PFSK-1 (cell line): Measurements from ENCODE around the gene PPIL3.

Source experiments
- POLR2AphosphoS5 ChIP-seq: IDR thresholded peaks from 2 replicates; pipeline ENCODE4 v1.6.1; 2012; ENCODE audit warnings: low read depth, mild to moderate bottlenecking, control low read depth, low read length, moderate library complexity
- TF ChIP-seq, protein P1 (sequence below), 2 experiments: IDR thresholded peaks; 2 replicates each; pipeline versions ENCODE4 v1.6.1 to v1.8.0; 2011 to 2012; ENCODE audit warnings: low read depth in 2 of 2, low read length in 2 of 2, control low read depth in 1 of 2, inconsistent platforms in 1 of 2, mild to moderate bottlenecking in 1 of 2, moderate library complexity in 1 of 2; ENCODE audit not compliant: insufficient read depth in 1 of 2

DNA sequence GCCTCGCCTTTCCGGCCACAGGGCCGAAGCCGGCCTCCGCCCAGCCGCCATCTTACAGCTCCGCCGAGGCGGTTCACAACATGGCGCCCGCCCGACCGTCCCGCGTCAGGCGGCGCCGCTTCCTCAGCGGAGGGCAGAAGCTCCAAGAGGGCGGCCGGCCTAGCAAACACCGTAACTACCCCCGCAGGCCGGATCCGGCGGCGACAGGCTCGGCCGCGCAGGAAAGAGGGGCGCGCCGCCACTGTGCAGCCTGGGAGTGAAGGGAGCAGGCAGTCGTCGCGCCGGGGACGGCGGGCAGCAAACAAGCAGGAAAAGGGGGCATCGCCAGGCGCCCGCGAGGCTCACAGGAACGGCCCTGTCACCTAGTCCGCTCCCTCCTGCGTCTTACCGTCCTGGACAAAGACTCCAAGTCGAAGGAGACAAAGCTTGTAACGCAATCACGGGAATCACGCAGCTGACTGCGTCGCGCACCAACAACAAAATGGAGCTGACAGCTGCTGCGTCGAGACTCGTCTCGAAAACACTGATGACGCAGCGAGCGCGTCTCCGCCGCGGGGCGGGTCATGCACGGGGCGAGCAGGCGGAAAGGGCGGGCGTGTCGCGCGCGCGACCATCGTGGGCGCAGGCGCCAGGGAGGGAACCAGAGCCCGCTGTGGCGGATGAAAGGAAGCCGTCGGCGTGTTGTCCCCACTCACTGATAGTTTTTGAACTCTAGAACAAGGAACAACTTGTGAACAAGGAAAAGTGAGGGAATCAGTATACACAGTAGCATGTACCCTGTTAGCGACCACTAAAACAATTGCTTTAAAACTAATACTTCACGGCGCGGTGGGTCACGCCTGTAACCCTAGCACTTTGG lies 24.5 kb downstream of the PPIL3 start, which contains the start of gene CLK1:
- peak; percentile 96 for TF ChIP-seq POLR2AphosphoS5
- TF ChIP-seq, protein P1, sequence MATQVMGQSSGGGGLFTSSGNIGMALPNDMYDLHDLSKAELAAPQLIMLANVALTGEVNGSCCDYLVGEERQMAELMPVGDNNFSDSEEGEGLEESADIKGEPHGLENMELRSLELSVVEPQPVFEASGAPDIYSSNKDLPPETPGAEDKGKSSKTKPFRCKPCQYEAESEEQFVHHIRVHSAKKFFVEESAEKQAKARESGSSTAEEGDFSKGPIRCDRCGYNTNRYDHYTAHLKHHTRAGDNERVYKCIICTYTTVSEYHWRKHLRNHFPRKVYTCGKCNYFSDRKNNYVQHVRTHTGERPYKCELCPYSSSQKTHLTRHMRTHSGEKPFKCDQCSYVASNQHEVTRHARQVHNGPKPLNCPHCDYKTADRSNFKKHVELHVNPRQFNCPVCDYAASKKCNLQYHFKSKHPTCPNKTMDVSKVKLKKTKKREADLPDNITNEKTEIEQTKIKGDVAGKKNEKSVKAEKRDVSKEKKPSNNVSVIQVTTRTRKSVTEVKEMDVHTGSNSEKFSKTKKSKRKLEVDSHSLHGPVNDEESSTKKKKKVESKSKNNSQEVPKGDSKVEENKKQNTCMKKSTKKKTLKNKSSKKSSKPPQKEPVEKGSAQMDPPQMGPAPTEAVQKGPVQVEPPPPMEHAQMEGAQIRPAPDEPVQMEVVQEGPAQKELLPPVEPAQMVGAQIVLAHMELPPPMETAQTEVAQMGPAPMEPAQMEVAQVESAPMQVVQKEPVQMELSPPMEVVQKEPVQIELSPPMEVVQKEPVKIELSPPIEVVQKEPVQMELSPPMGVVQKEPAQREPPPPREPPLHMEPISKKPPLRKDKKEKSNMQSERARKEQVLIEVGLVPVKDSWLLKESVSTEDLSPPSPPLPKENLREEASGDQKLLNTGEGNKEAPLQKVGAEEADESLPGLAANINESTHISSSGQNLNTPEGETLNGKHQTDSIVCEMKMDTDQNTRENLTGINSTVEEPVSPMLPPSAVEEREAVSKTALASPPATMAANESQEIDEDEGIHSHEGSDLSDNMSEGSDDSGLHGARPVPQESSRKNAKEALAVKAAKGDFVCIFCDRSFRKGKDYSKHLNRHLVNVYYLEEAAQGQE (IDR thresholded peaks at IDR 0.05; ENCODE audit: insufficient read depth in 1 of 2, low read depth in 2 of 2, low read length in 2 of 2): no peak
